Cardiac muscle cell (in vitro differentiated cells and primary cell): ENCODE results near the gene CLASP1. TPM values are rescaled to one million over a fixed set of nuclear protein-coding genes. Genes with fewer than 3 reads are reported as not detected.
"Not testable (repeated sequence)": the region's sequence is repeated elsewhere in the genome, so short reads cannot be mapped to it uniquely, and the experiment has no call there.

Source experiments
- DNase-seq, 2 donors: peaks; one replicate each; pipeline versions ENCODE4 v3.0.0 to v3.0.0-alpha.2; 2010 to 2017; ENCODE audit warnings: low read depth in 1 of 2, low spot score in 1 of 2
- H3K27ac ChIP-seq: fragments of 200-600 bp; sonication (generic); 2 replicates; pipeline ENCODE4 v1.5.1; 2016
- H3K27me3 ChIP-seq: fragments of 200-600 bp; sonication (generic); 2 replicates; pipeline ENCODE4 v1.6.0; 2016; ENCODE audit warnings: control low read depth
- H3K36me3 ChIP-seq: fragments of 200-600 bp; sonication (generic); 2 replicates; pipeline ENCODE4 v1.5.1; 2016; ENCODE audit warnings: control low read depth
- H3K4me1 ChIP-seq: fragments of 200-600 bp; sonication (generic); 2 replicates; pipeline ENCODE4 v1.8.1; 2017; ENCODE audit warnings: low read depth, mild to moderate bottlenecking, mixed run types
- H3K4me3 ChIP-seq: fragments of 200-600 bp; sonication (generic); 2 replicates; pipeline ENCODE4 v1.5.1; 2016; ENCODE audit warnings: mild to moderate bottlenecking
- H3K9me3 ChIP-seq: fragments of 200-600 bp; sonication (generic); 2 replicates; pipeline ENCODE4 v1.5.1; 2017; ENCODE audit warnings: low read depth, mild to moderate bottlenecking, control low read depth
- polyA plus RNA-seq: library from polyadenylated mRNA; unstranded; fragments of >200 nt; fragmentation: Nextera tagmentation; extraction: Ambion mirVana; gene quantifications from 2 replicates; pipeline ENCODE4 v1.2.1, GENCODE V29; 2016
- total RNA-seq: library from RNA; depleted of rRNA; stranded (reverse); fragments of >200 nt; gene quantifications from 2 replicates; pipeline ENCODE4 v1.2.3, GENCODE V29; 2016
- TF ChIP-seq, protein P1 (sequence below): IDR thresholded peaks from 2 replicates; pipeline ENCODE4 v1.5.1; 2012; ENCODE audit warnings: low read depth, mild to moderate bottlenecking, low read length

Gene CLASP1
- total and polyA plus RNA-seq, 2 experiments from 2014 or later: 24.8 to 53.0 TPM

GRCh38 chr2:121348128-121348740 lies 301.0 kb downstream of the CLASP1 start:
- H3K36me3 ChIP-seq: peaks cover 60% of the 10 kb centered on the region
- TF ChIP-seq, protein P1, sequence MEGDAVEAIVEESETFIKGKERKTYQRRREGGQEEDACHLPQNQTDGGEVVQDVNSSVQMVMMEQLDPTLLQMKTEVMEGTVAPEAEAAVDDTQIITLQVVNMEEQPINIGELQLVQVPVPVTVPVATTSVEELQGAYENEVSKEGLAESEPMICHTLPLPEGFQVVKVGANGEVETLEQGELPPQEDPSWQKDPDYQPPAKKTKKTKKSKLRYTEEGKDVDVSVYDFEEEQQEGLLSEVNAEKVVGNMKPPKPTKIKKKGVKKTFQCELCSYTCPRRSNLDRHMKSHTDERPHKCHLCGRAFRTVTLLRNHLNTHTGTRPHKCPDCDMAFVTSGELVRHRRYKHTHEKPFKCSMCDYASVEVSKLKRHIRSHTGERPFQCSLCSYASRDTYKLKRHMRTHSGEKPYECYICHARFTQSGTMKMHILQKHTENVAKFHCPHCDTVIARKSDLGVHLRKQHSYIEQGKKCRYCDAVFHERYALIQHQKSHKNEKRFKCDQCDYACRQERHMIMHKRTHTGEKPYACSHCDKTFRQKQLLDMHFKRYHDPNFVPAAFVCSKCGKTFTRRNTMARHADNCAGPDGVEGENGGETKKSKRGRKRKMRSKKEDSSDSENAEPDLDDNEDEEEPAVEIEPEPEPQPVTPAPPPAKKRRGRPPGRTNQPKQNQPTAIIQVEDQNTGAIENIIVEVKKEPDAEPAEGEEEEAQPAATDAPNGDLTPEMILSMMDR: no peak

DNA sequence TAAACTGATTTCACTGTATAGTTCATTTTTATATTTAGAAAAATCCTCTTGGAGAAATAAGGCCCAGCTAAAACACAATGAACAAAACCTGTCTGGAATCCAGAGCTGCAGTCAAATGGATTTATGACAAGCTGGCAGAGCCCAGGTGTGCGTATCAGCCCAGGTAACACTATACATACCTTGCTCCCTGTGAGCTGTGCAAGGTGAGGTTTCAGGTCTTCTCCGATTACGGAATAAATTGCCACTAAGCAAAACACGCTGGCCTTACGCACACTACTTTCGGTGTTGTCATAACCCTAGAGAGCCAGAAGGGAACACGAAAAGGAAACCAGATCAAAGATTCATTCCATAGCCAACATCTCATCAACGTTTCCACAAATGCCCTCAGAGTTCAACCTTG lies 302.4 kb downstream of the CLASP1 start:
- DNase-seq: no peak

More at GRCh38 chr2:121348128-121348740, 301.0 kb downstream of the CLASP1 start:
- H3K9me3 ChIP-seq: no peaks in the 10 kb centered on the region
- no peak overlapping the region for H3K4me3 ChIP-seq
- DNase-seq: no peak
- H3K27ac ChIP-seq: no peak overlapping the region
- no peaks in the 10 kb centered on the region for H3K27me3 ChIP-seq
- H3K4me1 ChIP-seq: no peaks in the 10 kb centered on the region

GRCh38 chr2:121346407-121346806 lies 302.9 kb downstream of the CLASP1 start:
- no peaks in the 10 kb centered on the region for H3K9me3 ChIP-seq
- no peaks in the 10 kb centered on the region for H3K4me1 ChIP-seq
- no peak overlapping the region for H3K4me3 ChIP-seq
- peaks cover 48% of the 10 kb centered on the region for H3K36me3 ChIP-seq
- TF ChIP-seq, protein P1: no peak
- no peaks in the 10 kb centered on the region for H3K27me3 ChIP-seq
- H3K27ac ChIP-seq: no peak overlapping the region
- DNase-seq: no peak

More for the DNA sequence above, 302.4 kb downstream of the CLASP1 start:
- Histone ChIP-seq H3K9me3 (no peaks in the 10 kb centered on the region), H3K4me3 (no peak overlapping the region), H3K36me3 (peaks cover 53% of the 10 kb centered on the region), H3K27me3 (no peaks in the 10 kb centered on the region), H3K4me1 (no peaks in the 10 kb centered on the region), H3K27ac (no peak overlapping the region)
- TF ChIP-seq, protein P1: no peak

DNA sequence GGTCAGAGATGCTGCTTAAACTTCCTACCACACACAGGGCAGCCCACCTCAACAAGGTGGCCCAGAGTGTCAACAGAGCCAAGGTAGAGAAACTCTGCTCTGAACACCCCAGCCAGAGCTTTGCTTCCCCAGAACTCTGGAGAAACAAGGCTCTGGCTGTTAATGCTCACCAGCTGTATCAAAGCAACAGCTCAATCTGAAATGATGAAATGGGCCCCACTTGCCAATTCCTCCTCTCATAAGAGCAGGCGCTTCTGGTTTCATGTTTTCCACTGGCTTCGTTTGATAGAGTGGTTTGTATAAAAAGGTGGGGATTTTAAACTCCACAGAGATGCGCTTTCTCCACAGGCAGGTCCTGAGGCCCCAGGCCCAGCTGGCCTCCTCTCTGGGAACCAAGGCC lies 303.4 kb downstream of the CLASP1 start:
- Histone ChIP-seq H3K4me1 (no peaks in the 10 kb centered on the region), H3K27me3 (no peaks in the 10 kb centered on the region), H3K36me3 (peaks cover 51% of the 10 kb centered on the region), H3K4me3 (no peak overlapping the region), H3K27ac (no peak overlapping the region), H3K9me3 (no peaks in the 10 kb centered on the region)
- TF ChIP-seq, protein P1: no peak
- no peak for DNase-seq

DNA sequence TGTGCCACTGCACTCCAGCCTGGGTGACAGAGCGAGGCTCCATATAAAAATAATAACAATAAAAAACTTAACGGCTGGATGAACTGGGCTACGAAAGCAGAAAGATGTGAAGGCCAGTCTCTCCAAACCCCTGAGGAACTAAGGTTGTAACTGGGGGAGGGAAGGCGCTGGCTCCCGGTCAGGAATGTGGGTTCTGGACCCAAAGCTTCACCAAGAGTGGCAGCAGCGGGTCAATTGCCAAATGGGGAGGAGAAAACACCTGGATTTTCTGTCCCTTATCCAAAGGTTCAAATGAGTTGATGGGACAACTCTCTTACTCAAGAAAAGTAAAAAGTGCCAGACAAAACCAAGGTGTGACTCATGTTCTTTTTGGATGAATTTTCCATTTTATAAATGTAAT lies 304.2 kb downstream of the CLASP1 start:
- Histone ChIP-seq H3K4me1 (no peaks in the 10 kb centered on the region), H3K27ac (no peak overlapping the region), H3K9me3 (no peaks in the 10 kb centered on the region), H3K27me3 (no peaks in the 10 kb centered on the region), H3K4me3 (no peak overlapping the region), H3K36me3 (peaks cover 48% of the 10 kb centered on the region)
- DNase-seq: no peak
- TF ChIP-seq, protein P1: no peak

DNA sequence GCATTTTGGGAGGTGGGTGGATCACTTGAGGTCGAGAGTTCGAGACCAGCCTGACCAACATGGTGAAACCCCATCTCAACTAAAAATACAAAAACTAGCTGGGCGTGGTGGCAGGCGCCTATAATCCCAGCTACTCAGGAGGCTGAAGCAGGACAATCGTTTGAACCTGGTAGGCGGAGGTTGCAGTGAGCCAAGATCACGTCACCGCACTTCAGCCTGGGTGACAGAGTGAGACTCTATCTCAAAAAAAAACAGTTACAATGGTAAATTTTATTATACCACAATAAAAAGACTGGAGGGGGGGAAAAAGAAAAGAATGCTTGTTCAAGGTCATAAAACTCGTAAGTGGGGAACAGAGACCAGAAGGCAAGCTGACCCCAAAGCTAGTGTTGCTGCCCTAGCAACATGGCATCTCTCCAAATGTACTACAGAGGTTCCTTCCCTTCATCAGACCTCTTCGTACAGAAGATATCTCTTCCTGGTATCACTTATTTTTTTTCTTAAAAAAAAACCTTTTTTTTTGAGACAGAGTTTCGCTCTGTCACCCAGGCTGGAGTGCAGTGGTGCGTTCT lies 305.3 kb downstream of the CLASP1 start:
- H3K9me3 ChIP-seq, H3K27ac ChIP-seq, H3K4me3 ChIP-seq, H3K4me1 ChIP-seq, DNase-seq, H3K27me3 ChIP-seq: not testable (repeated sequence)
- peaks cover 47% of the 10 kb centered on the region for H3K36me3 ChIP-seq
